Mesendoderm (in vitro differentiated cells): ENCODE results near the gene RPTN.
A peak's percentile ranks its signal among the peaks of the same experiment; 100 is the strongest.

ENCODE experiments used
- DNase-seq: peaks from one replicate; pipeline ENCODE4 v3.0.0; 2013
- H2AK5ac ChIP-seq: 2 replicates; pipeline ENCODE4 v1.6.1; 2013; ENCODE audit warnings: low read length, inconsistent platforms
- H2BK120ac ChIP-seq: 2 replicates; pipeline ENCODE4 v1.6.1; 2013; ENCODE audit warnings: low read depth, mild to moderate bottlenecking, low read length, moderate library complexity, mixed read lengths
- H2BK15ac ChIP-seq: replicated peaks from 2 replicates; pipeline ENCODE4 v1.6.1; 2013; ENCODE audit warnings: low read depth, mild to moderate bottlenecking, moderate library complexity
- H2BK5ac ChIP-seq: 2 replicates; pipeline ENCODE4 v1.6.1; 2013; ENCODE audit warnings: low read length, inconsistent platforms
- H3K18ac ChIP-seq: 2 replicates; pipeline ENCODE4 v1.6.1; 2013; ENCODE audit warnings: mild to moderate bottlenecking, low read length, mixed read lengths
- H3K23ac ChIP-seq: one replicate; pipeline ENCODE4 v1.6.1; 2013; ENCODE audit warnings: low read length
- H3K27ac ChIP-seq: 2 replicates; pipeline ENCODE4 v1.5.1; 2013; ENCODE audit warnings: low read depth, mild to moderate bottlenecking, inconsistent platforms, low read length, moderate library complexity
- H3K27me3 ChIP-seq: 2 replicates; pipeline ENCODE4 v1.6.1; 2013; ENCODE audit warnings: low read length, control low read depth, mild to moderate bottlenecking, inconsistent platforms; ENCODE audit not compliant: insufficient read depth, poor library complexity
- H3K36me3 ChIP-seq: 2 replicates; pipeline ENCODE4 v1.6.1; 2013; ENCODE audit warnings: low read length, inconsistent platforms; ENCODE audit not compliant: control insufficient read depth, insufficient read depth
- H3K4ac ChIP-seq: one replicate; pipeline ENCODE4 v1.6.1; 2013; ENCODE audit warnings: low read depth, mild to moderate bottlenecking, low read length, moderate library complexity
- H3K4me1 ChIP-seq: 2 replicates; pipeline ENCODE4 v1.6.1; 2013; ENCODE audit warnings: low read depth, low read length, inconsistent platforms; ENCODE audit not compliant: control insufficient read depth
- H3K4me2 ChIP-seq: 2 replicates; pipeline ENCODE4 v1.6.1; 2013; ENCODE audit warnings: low read length
- H3K4me3 ChIP-seq: 2 replicates; pipeline ENCODE4 v1.5.1; 2013; ENCODE audit warnings: mild to moderate bottlenecking, low read length
- H3K56ac ChIP-seq: one replicate; pipeline ENCODE4 v1.6.1; 2013; ENCODE audit warnings: low read length
- H3K79me1 ChIP-seq: 2 replicates; pipeline ENCODE4 v1.6.1; 2013; ENCODE audit warnings: low read length, inconsistent platforms
- H3K79me2 ChIP-seq: 2 replicates; pipeline ENCODE4 v1.6.1; 2013; ENCODE audit warnings: mild to moderate bottlenecking, low read length; ENCODE audit not compliant: control insufficient read depth, insufficient read depth
- H3K9ac ChIP-seq: 2 replicates; pipeline ENCODE4 v1.6.1; 2013; ENCODE audit warnings: low read length, inconsistent platforms
- H4K5ac ChIP-seq: one replicate; pipeline ENCODE4 v1.6.1; 2013; ENCODE audit warnings: low read length
- H4K8ac ChIP-seq: one replicate; pipeline ENCODE4 v1.6.1; 2013; ENCODE audit warnings: low read depth, mild to moderate bottlenecking, control low read depth, low read length, moderate library complexity
- WGBS: extraction: QIAGEN DNeasy Blood & Tissue Kit; methylation state at CpG from one replicate; pipeline ENCODE4 v1.1.7; 2013; ENCODE audit warnings: low lambda C conversion rate, missing lambda C conversion rate; ENCODE audit not compliant: insufficient coverage; ENCODE audit errors: extremely low coverage; 5-methylcytosine and 5-hydroxymethylcytosine counted together

Gene RPTN

DNA sequence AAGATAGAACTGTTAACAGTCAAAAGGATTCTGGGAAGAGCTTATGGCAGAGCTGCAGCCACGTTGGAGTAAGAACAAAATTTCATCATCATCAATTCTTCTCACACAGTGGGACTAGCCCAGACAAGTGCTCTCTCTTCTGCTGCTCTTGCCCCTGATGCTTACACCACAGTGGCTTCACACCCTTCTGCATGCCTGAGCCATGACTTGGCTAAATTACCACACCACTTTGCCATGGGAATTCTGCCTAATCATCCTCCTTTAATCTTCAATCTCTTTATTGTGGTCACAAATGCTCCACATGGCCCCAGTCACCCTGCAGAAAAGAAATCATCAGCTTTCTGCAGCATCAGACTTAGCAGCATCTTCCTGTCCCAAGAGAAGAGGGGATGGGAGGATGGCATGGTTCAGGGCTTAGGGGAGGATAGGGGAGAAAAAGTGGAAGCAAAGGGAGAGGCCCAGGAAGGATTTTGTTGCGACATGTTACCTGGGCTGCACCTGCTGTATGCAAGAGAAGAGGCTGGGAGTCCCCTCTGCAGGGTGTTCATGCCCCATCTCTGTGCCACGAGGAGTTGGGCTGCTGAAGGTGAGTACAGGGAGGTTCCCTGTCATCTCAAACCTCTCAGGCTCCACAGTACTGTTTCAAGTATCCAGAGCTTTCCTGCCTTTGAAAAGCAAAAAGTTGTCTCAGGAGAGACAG is 9.0 kb upstream of the RPTN start:
- no peak overlapping the region for H3K4ac ChIP-seq
- WGBS: no CpG with 5 or more reads among the region's 3 CpGs
- H2BK15ac ChIP-seq: no peak overlapping the region
- no peak overlapping the region for H3K9ac ChIP-seq
- no peaks in the 10 kb centered on the region for H3K79me1 ChIP-seq
- no peak overlapping the region for H4K5ac ChIP-seq
- no peaks in the 10 kb centered on the region for H3K36me3 ChIP-seq
- no peaks in the 10 kb centered on the region for H3K4me1 ChIP-seq
- peak; percentile 63 for DNase-seq
- H3K79me2 ChIP-seq: no peaks in the 10 kb centered on the region
- no peak overlapping the region for H3K56ac ChIP-seq
- H3K4me3 ChIP-seq: no peak overlapping the region
- H3K18ac ChIP-seq: no peak overlapping the region
- no peak overlapping the region for H2BK120ac ChIP-seq
- H4K8ac ChIP-seq: no peak overlapping the region
- H3K4me2 ChIP-seq: no peak overlapping the region
- H3K23ac ChIP-seq: no peak overlapping the region
- no peak overlapping the region for H2AK5ac ChIP-seq
- no peak overlapping the region for H2BK5ac ChIP-seq
- no peaks in the 10 kb centered on the region for H3K27me3 ChIP-seq
- no peak overlapping the region for H3K27ac ChIP-seq

DNA sequence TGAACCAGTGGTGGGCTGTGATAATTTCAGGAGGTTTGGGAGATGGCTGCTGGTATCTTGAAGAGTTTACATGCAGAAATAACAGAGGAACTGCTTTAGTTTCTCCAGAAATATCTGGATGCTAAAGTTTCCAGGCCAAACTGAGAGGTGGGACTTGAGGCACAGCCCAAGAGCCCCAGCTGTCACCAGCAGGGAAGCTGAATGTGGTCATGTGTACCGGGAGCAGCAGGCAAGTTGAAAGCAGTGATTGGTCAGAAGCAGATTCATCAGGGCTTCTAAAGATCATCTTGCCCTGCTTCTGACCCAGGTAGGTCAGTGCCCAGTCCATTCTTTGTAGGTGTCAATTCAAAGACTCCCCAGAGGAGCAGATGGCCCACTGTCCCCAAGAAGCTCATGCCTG is 7.9 kb upstream of the RPTN start:
- no peaks in the 10 kb centered on the region for H3K4me1 ChIP-seq
- no peaks in the 10 kb centered on the region for H3K36me3 ChIP-seq
- no peaks in the 10 kb centered on the region for H3K79me2 ChIP-seq
- H3K18ac ChIP-seq: no peak overlapping the region
- H4K8ac ChIP-seq: no peak overlapping the region
- H3K23ac ChIP-seq: no peak overlapping the region
- H3K9ac ChIP-seq: no peak overlapping the region
- H3K79me1 ChIP-seq: no peaks in the 10 kb centered on the region
- H2BK15ac ChIP-seq: no peak overlapping the region
- no peak overlapping the region for H3K4me2 ChIP-seq
- no peaks in the 10 kb centered on the region for H3K27me3 ChIP-seq
- no CpG with 5 or more reads among the region's 1 CpG for WGBS
- no peak overlapping the region for H4K5ac ChIP-seq
- no peak overlapping the region for H3K27ac ChIP-seq
- no peak overlapping the region for H3K4me3 ChIP-seq
- no peak overlapping the region for H3K56ac ChIP-seq
- no peak overlapping the region for H2BK120ac ChIP-seq
- H3K4ac ChIP-seq: no peak overlapping the region
- no peak for DNase-seq
- H2AK5ac ChIP-seq: no peak overlapping the region
- H2BK5ac ChIP-seq: no peak overlapping the region

DNA sequence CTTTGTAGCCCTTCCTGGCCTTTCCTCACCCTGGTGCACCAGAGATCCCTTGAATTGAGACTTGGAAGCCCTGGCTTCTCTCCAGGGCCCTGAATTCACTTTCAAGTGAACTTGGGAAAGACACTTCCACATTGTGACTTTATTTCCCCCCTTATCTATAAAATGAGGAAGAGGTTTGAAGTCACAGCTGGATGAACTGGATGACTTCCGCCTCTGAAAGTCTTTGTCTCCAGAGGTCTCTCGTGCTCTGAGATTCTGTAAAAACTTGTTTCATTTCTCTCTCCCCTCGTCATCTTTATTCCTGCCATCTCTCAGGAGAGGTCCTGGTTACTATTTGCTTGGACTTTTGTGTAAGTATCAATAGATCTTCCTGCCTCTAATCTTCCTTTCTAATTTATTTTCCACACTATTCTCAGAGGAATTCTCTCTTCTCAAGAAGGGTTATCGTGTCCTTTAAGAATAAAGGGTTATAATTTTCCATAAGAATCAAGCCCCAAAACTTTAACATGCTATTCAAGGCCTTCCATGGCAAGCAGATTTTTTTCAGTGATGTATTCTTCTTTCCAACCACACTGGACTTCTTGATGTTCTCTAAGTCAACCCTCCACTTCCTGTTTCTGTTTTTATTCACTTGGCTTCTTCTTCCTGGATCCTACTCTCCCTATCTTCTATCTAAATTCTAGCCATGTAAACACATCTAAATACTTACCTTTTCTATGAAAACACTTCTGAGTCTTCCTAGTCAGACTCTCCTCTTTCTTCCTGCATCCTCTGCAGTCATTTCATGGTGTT is 6.5 kb upstream of the RPTN start:
- Histone ChIP-seq H3K56ac (no peak overlapping the region), H3K23ac (no peak overlapping the region), H3K79me2 (no peaks in the 10 kb centered on the region), H4K8ac (no peak overlapping the region), H3K27me3 (peaks cover 2% of the 10 kb centered on the region), H2AK5ac (no peak overlapping the region), H3K4me3 (no peak overlapping the region), H3K79me1 (no peaks in the 10 kb centered on the region), H2BK15ac (no peak overlapping the region), H2BK5ac (no peak overlapping the region), H3K4me1 (no peaks in the 10 kb centered on the region), H3K9ac (no peak overlapping the region), H2BK120ac (no peak overlapping the region), H3K18ac (no peak overlapping the region), H3K4ac (no peak overlapping the region), H4K5ac (no peak overlapping the region), H3K4me2 (no peak overlapping the region), H3K36me3 (no peaks in the 10 kb centered on the region), H3K27ac (no peak overlapping the region)
- WGBS: no CpG with 5 or more reads among the region's 4 CpGs
- DNase-seq: no peak

DNA sequence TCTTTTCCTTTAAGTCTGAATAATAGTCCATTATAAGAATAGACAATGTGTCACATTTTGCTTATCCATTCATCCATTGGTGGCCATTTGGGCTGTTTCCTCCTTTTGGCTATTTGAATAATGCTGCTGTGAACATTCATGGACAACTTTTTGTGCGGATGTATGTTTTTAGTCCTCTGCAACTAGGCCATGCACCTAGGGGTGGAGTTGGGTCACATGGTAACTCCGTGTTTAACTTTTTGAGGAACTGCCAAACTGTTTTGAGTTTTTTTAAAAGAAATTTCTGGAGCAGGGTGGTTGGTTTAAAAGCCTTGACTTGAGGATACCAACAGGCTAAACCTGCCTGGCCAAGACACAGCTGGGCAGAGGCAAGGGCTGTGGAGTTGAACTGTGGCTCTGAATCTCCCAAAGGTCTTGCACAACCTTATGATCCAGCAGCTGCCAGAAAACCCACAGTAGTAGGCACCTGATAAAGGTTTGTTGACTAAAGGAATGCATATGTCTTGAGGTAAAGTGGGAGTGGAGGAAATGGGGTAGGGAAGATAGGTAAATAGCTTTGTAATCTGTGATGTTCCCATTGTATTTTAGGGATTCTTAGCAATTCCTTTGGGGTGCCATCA is 5.6 kb upstream of the RPTN start:
- no peak overlapping the region for H3K27ac ChIP-seq
- H3K23ac ChIP-seq: no peak overlapping the region
- H2AK5ac ChIP-seq: no peak overlapping the region
- H3K9ac ChIP-seq: no peak overlapping the region
- H3K79me2 ChIP-seq: no peaks in the 10 kb centered on the region
- H3K36me3 ChIP-seq: no peaks in the 10 kb centered on the region
- H3K4me2 ChIP-seq: no peak overlapping the region
- H4K5ac ChIP-seq: no peak overlapping the region
- H3K79me1 ChIP-seq: no peaks in the 10 kb centered on the region
- no peak overlapping the region for H3K4me3 ChIP-seq
- H2BK5ac ChIP-seq: no peak overlapping the region
- WGBS: no CpG with 5 or more reads among the region's 2 CpGs
- H3K56ac ChIP-seq: no peak overlapping the region
- H2BK15ac ChIP-seq: no peak overlapping the region
- no peak overlapping the region for H3K18ac ChIP-seq
- peaks cover 2% of the 10 kb centered on the region for H3K27me3 ChIP-seq
- DNase-seq: no peak
- no peak overlapping the region for H4K8ac ChIP-seq
- no peak overlapping the region for H2BK120ac ChIP-seq
- no peak overlapping the region for H3K4ac ChIP-seq
- no peaks in the 10 kb centered on the region for H3K4me1 ChIP-seq

DNA sequence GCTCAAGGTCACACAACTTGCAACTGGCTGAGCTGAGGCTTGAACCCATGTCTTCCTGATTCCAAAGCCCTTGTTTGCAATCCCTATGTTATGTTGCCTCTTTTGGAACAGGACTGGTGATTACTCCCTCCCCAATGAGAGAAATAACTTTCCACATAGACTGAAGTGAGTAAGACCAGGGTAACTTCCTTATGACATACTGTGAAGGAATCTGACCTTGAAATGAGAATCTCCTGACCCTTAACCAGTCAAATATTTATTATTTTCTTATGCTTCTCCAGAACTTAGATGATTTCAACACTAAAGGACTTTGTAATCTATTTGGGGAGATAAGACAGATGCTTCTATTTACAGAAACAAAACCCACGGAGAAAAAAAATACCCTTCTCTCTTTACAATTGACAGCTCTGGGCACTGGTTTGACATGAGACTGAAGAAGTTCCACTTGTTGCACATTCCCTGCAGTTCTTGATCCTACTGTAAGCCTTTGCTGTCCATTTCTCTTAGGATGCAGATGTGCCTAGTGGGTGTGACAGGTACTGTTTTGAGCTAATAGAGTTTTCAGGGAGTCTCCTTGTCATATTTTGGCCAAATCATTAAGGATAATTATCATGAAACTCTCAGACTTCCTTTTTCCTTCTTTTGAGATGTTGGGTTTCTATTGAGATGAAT is 3.9 kb upstream of the RPTN start:
- no peak overlapping the region for H4K8ac ChIP-seq
- no peak for DNase-seq
- H3K4me3 ChIP-seq: no peak overlapping the region
- H3K36me3 ChIP-seq: no peaks in the 10 kb centered on the region
- H3K56ac ChIP-seq: no peak overlapping the region
- H3K27ac ChIP-seq: no peak overlapping the region
- H3K9ac ChIP-seq: no peak overlapping the region
- no peak overlapping the region for H3K23ac ChIP-seq
- H3K18ac ChIP-seq: no peak overlapping the region
- H3K79me2 ChIP-seq: no peaks in the 10 kb centered on the region
- no peak overlapping the region for H2BK15ac ChIP-seq
- H3K79me1 ChIP-seq: no peaks in the 10 kb centered on the region
- H3K4ac ChIP-seq: no peak overlapping the region
- no peak overlapping the region for H2BK5ac ChIP-seq
- no peaks in the 10 kb centered on the region for H3K4me1 ChIP-seq
- no peak overlapping the region for H2AK5ac ChIP-seq
- no peak overlapping the region for H2BK120ac ChIP-seq
- no peak overlapping the region for H4K5ac ChIP-seq
- peaks cover 2% of the 10 kb centered on the region for H3K27me3 ChIP-seq
- WGBS: no CpG with 5 or more reads among the region's 1 CpG
- H3K4me2 ChIP-seq: no peak overlapping the region
